K562 (cell line): ENCODE results near the gene SCAMP3. TPM values are rescaled to one million over a fixed set of nuclear protein-coding genes. Genes with fewer than 3 reads are reported as not detected.
A peak's percentile ranks its signal among the peaks of the same experiment; 100 is the strongest.

ENCODE experiments used
- CHD4 ChIP-seq: fragments of 200-600 bp; sonication (generic); IDR thresholded peaks from 3 replicates; pipeline ENCODE4 v1.6.1; 2012; ENCODE audit warnings: low read depth, mild to moderate bottlenecking, mixed read lengths, low read length, inconsistent platforms; ENCODE audit not compliant: insufficient read depth, insufficient replicate concordance, poor library complexity, severe bottlenecking
- E2F6 ChIP-seq, 2 experiments: IDR thresholded peaks; 2 replicates each; pipeline ENCODE4 v1.6.1; 2011; ENCODE audit warnings: borderline replicate concordance in 1 of 2, control low read depth in 1 of 2, low read depth in 1 of 2, low read length in 1 of 2, mild to moderate bottlenecking in 1 of 2, mixed read lengths in 1 of 2, moderate library complexity in 1 of 2; ENCODE audit not compliant: insufficient read depth in 1 of 2, insufficient read length in 1 of 2, poor library complexity in 1 of 2, severe bottlenecking in 1 of 2; ENCODE audit errors: extremely low read depth in 1 of 2
- FOXJ3 ChIP-seq: sonication (generic); formaldehyde crosslinking; IDR thresholded peaks from 2 replicates; pipeline ENCODE4 v1.4.0; 2020; ENCODE audit warnings: mild to moderate bottlenecking, missing genetic modification reagents
- HDAC2 ChIP-seq: fragments of 450-650 bp; IDR thresholded peaks from 2 replicates; pipeline ENCODE4 v1.6.1; 2016; ENCODE audit warnings: mild to moderate bottlenecking
- KDM1A ChIP-seq, 2 experiments: fragments of 450-650 bp; IDR thresholded peaks; 2 replicates each; pipeline ENCODE4 v1.6.1; 2016; ENCODE audit warnings: mild to moderate bottlenecking in 2 of 2
- KHSRP ChIP-seq: fragments of 450-650 bp; IDR thresholded peaks from 2 replicates; pipeline ENCODE4 v1.6.1; 2017
- MEF2D ChIP-seq: conservative IDR thresholded peaks from 2 replicates; pipeline ENCODE4 v1.6.1; 2016; ENCODE audit warnings: low read depth, missing genetic modification characterization, missing compliant biosample characterization
- NCOA4 ChIP-seq: fragments of 450-650 bp; IDR thresholded peaks from 2 replicates; pipeline ENCODE4 v1.6.1; 2018; ENCODE audit warnings: mild to moderate bottlenecking; ENCODE audit not compliant: partially characterized antibody
- NFIX ChIP-seq: fragments of 250-450 bp; sonication (Bioruptor Pico); IDR thresholded peaks from 2 replicates; pipeline ENCODE4 v1.4.0; 2020; ENCODE audit warnings: low read depth, mild to moderate bottlenecking, moderate library complexity
- PHF20 ChIP-seq: fragments of 450-650 bp; IDR thresholded peaks from 2 replicates; pipeline ENCODE4 v1.6.1; 2018; ENCODE audit not compliant: partially characterized antibody
- POLR2A ChIP-seq: fragments of 450-650 bp; conservative IDR thresholded peaks from 2 replicates; pipeline ENCODE4 v1.6.1; 2016
- POU5F1 ChIP-seq: fragments of 150-350 bp; IDR thresholded peaks from 2 replicates; pipeline ENCODE4 v1.6.1; 2014; ENCODE audit warnings: borderline replicate concordance, low read length, low read depth, mild to moderate bottlenecking; ENCODE audit not compliant: partially characterized antibody
- PRPF4 ChIP-seq: fragments of 200-400 bp; formaldehyde crosslinking; IDR thresholded peaks from one replicate; pipeline ENCODE4 v1.6.1; 2017; ENCODE audit warnings: low read length, low read depth, mild to moderate bottlenecking; ENCODE audit not compliant: insufficient read depth, poor library complexity, severe bottlenecking
- SRF ChIP-seq, 2 experiments: fragments of 250-450, 450-650 bp in 1 of 2; sonication (Bioruptor Pico) in 1 of 2; sonication (generic) in 1 of 2; formaldehyde crosslinking; IDR thresholded peaks; 2 replicates each; pipeline versions ENCODE4 v1.5.0 to v1.5.1; 2020 to 2022; ENCODE audit warnings: mild to moderate bottlenecking in 1 of 2, missing genetic modification reagents in 1 of 2
- TEAD4 ChIP-seq, 2 experiments: sonication (generic) in 1 of 2; formaldehyde crosslinking in 1 of 2; IDR thresholded peaks; 2 replicates each; pipeline versions ENCODE4 v1.6.1 to v1.8.0; 2012 to 2022; ENCODE audit warnings: borderline replicate concordance in 1 of 2, inconsistent platforms in 1 of 2, low read length in 1 of 2, mild to moderate bottlenecking in 1 of 2, missing genetic modification reagents in 1 of 2
- ZNF165 ChIP-seq: fragments of 250-450 bp; sonication (Bioruptor Pico); IDR thresholded peaks from 2 replicates; pipeline ENCODE4 v1.4.0; 2020; ENCODE audit warnings: borderline replicate concordance
- ZNF717 ChIP-seq: fragments of 250-450 bp; sonication (Bioruptor Pico); IDR thresholded peaks from 2 replicates; pipeline ENCODE4 v1.5.0; 2021
- polyA plus RNA-seq, 8 experiments: library from polyadenylated mRNA; depleted of rRNA in 4 of 8; stranded (reverse) in 5 of 8; unstranded in 3 of 8; fragments of >200 nt; fragmentation: Nextera tagmentation in 2 of 8; fragmentation: Illumina TruSeq in 1 of 8; extraction: Ambion mirVana in 2 of 8; extraction: Trizol in 1 of 8; gene quantifications; 2 replicates each; pipeline versions ENCODE4 v1.2.1 to v1.2.3, GENCODE V29; 2011 to 2014; ENCODE audit warnings: inconsistent platforms in 1 of 8, missing spikeins in 1 of 8
- total RNA-seq, 7 experiments: library from RNA; depleted of rRNA in 6 of 7; stranded (reverse); fragments of >200 nt in 6 of 7; fragmentation: Illumina TruSeq in 2 of 7; extraction: Trizol in 2 of 7; gene quantifications; 2 replicates each; pipeline versions ENCODE4 v1.2.1 to v1.2.3, GENCODE V29; 2011 to 2021; ENCODE audit warnings: low replicate concordance in 1 of 7
- TF ChIP-seq, protein P1 (sequence below): fragments of 450-650 bp; formaldehyde crosslinking; IDR thresholded peaks from 2 replicates; pipeline ENCODE4 v1.4.0; 2022; ENCODE audit warnings: mild to moderate bottlenecking, moderate library complexity
- TF ChIP-seq, protein P2 (sequence below): fragments of 250-450 bp; sonication (Bioruptor Pico); IDR thresholded peaks from 2 replicates; pipeline ENCODE4 v1.8.0; 2021; ENCODE audit warnings: mild to moderate bottlenecking, moderate library complexity
- TF ChIP-seq, protein P3 (sequence below): fragments of 450-650 bp; formaldehyde crosslinking; IDR thresholded peaks from 2 replicates; pipeline ENCODE4 v1.4.0; 2020; ENCODE audit warnings: mild to moderate bottlenecking

The SCAMP3 gene
- total and polyA plus RNA-seq, 9 of the 15 experiments (the other 6 are each of a cell fraction or from before 2014, with no cell fraction given), result 14.2 to 131 (median 86.1) TPM

DNA sequence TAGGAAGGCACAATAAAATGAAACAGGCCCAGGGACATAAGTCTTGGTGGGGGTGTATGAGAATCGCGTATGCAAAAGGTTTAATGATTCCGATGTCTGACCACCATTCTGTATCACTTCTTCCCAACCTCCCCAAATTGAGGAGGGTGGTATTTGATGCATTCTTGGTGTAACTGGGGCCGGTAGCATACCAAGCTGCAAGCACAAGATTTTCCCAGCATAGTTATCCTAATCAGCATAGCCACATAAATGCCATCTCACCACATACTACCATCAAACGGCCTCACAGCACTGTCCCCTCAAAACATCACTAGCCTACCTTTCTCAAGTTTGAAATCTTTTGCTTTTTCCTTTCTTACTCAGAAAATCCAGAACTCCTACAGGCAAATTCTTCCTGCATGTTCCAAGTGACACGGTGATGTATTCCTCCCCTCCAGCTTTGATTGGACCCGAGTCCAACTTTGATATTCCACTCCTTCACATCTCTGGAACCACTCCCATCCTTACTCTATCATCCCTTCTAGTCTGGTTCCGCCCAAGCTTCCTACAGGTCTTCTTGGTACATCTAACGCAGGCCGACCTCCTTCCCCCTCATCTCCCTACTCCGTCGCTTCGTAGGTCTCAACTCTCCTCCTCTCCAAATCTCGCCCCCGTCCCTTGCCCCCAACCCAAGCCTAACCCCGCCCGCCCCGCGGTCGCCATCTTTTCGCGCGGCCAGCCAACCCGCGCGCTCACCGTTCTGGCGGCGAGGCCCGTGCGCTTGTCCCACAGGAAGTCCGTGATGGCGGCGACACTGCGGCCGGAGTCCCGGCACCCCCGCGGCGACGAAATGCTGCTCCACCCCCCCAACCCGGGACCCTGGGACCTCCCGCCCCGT lies 10.5 kb upstream of the SCAMP3 start (continued):
- TF ChIP-seq, protein P1, sequence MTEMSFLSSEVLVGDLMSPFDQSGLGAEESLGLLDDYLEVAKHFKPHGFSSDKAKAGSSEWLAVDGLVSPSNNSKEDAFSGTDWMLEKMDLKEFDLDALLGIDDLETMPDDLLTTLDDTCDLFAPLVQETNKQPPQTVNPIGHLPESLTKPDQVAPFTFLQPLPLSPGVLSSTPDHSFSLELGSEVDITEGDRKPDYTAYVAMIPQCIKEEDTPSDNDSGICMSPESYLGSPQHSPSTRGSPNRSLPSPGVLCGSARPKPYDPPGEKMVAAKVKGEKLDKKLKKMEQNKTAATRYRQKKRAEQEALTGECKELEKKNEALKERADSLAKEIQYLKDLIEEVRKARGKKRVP (CRISPR knock-in tag), result no peak
- TF ChIP-seq NFIX (CRISPR knock-in tag), result no peak
- no peak for TF ChIP-seq FOXJ3 (CRISPR knock-in tag)
- no peak for TF ChIP-seq CHD4
- TF ChIP-seq ZNF717, result no peak
- TF ChIP-seq ZNF165 (CRISPR knock-in tag), result no peak
- no peak for TF ChIP-seq KHSRP
- no peak for TF ChIP-seq PRPF4
- TF ChIP-seq, protein P2, sequence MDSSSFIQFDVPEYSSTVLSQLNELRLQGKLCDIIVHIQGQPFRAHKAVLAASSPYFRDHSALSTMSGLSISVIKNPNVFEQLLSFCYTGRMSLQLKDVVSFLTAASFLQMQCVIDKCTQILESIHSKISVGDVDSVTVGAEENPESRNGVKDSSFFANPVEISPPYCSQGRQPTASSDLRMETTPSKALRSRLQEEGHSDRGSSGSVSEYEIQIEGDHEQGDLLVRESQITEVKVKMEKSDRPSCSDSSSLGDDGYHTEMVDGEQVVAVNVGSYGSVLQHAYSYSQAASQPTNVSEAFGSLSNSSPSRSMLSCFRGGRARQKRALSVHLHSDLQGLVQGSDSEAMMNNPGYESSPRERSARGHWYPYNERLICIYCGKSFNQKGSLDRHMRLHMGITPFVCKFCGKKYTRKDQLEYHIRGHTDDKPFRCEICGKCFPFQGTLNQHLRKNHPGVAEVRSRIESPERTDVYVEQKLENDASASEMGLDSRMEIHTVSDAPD (CRISPR knock-in tag), result no peak
- TF ChIP-seq NCOA4, result no peak
- TF ChIP-seq HDAC2, result no peak
- TF ChIP-seq PHF20, result peak; percentile 30
- 0 out of 2 replicates have a peak, but pooled peaks have one; percentile 6 for TF ChIP-seq TEAD4 (IDR thresholded peaks at IDR 0.05; ENCODE audit: low read length)
- TF ChIP-seq TEAD4 (CRISPR knock-in tag; IDR thresholded peaks at IDR 0.05; ENCODE audit: borderline replicate concordance), result no peak
- TF ChIP-seq POLR2A, result no peak
- no peak for TF ChIP-seq POU5F1
- TF ChIP-seq KDM1A (IDR thresholded peaks at IDR 0.05), result peak in 1 of 2 experiments; percentile 6; a peak in 1 of 4 replicates
- TF ChIP-seq, protein P3, sequence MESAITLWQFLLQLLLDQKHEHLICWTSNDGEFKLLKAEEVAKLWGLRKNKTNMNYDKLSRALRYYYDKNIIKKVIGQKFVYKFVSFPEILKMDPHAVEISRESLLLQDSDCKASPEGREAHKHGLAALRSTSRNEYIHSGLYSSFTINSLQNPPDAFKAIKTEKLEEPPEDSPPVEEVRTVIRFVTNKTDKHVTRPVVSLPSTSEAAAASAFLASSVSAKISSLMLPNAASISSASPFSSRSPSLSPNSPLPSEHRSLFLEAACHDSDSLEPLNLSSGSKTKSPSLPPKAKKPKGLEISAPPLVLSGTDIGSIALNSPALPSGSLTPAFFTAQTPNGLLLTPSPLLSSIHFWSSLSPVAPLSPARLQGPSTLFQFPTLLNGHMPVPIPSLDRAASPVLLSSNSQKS (CRISPR knock-in tag), result no peak
- no peak for TF ChIP-seq SRF (CRISPR knock-in tag; IDR thresholded peaks at IDR 0.05)
- no peak for TF ChIP-seq E2F6 (IDR thresholded peaks at IDR 0.05; ENCODE audit: borderline replicate concordance in 1 of 2, extremely low read depth in 1 of 2, insufficient read depth in 1 of 2, insufficient read length in 1 of 2, low read depth in 1 of 2, low read length in 1 of 2, poor library complexity in 1 of 2, severe bottlenecking in 1 of 2)
- TF ChIP-seq MEF2D, result no peak
